ENCODE results near the gene CCDC9. TPM values are rescaled to one million over a fixed set of nuclear protein-coding genes. Genes with fewer than 3 reads are reported as not detected.
A peak's percentile ranks its signal among the peaks of the same experiment; 100 is the strongest.

CCDC9 gene
- total and polyA plus RNA-seq, 2 of the 13 experiments (the other 11 are each of a cell fraction or from before 2014, with no cell fraction given): 2.9 to 6.3 TPM

DNA sequence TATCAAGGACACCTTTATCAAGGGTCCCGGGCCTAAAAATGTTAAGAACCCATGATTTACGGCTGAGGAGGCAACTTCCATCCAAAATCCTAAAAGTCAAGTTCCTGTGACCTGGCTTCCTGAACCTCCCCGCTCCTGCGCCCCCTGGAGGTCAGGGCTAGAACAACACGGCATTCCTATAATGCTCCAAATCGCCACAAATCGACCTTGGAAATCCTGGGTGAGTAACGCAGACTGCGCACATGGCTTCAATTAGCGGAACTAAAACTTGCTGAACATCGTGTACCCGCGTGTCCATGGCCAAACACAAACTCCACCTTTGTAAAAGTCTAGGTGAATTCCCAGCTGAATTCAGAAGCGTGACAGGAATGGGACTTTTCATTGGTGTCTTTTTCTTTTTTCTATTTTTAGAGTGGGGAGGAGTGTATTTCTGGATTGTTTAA lies 49.0 kb downstream of the CCDC9 start (continued):
- TF ChIP-seq ZSCAN20 (CRISPR knock-in tag; IDR thresholded peaks at IDR 0.05; ENCODE audit: borderline replicate concordance): no peak
- TF ChIP-seq ZNF44 (CRISPR knock-in tag; IDR thresholded peaks at IDR 0.05): no peak
- TF ChIP-seq NR2F1 (CRISPR knock-in tag; IDR thresholded peaks at IDR 0.05): peak in 1 of 2 experiments; percentile 44; a peak in 1 of 4 replicates
- TF ChIP-seq, protein P1, sequence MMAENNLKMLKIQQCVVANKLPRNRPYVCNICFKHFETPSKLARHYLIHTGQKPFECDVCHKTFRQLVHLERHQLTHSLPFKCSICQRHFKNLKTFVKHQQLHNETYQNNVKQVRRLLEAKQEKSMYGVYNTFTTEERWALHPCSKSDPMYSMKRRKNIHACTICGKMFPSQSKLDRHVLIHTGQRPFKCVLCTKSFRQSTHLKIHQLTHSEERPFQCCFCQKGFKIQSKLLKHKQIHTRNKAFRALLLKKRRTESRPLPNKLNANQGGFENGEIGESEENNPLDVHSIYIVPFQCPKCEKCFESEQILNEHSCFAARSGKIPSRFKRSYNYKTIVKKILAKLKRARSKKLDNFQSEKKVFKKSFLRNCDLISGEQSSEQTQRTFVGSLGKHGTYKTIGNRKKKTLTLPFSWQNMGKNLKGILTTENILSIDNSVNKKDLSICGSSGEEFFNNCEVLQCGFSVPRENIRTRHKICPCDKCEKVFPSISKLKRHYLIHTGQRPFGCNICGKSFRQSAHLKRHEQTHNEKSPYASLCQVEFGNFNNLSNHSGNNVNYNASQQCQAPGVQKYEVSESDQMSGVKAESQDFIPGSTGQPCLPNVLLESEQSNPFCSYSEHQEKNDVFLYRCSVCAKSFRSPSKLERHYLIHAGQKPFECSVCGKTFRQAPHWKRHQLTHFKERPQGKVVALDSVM (CRISPR knock-in tag; IDR thresholded peaks at IDR 0.05): peak; percentile 28; the same call in 1 of the 2 replicates
- TF ChIP-seq, protein P2, sequence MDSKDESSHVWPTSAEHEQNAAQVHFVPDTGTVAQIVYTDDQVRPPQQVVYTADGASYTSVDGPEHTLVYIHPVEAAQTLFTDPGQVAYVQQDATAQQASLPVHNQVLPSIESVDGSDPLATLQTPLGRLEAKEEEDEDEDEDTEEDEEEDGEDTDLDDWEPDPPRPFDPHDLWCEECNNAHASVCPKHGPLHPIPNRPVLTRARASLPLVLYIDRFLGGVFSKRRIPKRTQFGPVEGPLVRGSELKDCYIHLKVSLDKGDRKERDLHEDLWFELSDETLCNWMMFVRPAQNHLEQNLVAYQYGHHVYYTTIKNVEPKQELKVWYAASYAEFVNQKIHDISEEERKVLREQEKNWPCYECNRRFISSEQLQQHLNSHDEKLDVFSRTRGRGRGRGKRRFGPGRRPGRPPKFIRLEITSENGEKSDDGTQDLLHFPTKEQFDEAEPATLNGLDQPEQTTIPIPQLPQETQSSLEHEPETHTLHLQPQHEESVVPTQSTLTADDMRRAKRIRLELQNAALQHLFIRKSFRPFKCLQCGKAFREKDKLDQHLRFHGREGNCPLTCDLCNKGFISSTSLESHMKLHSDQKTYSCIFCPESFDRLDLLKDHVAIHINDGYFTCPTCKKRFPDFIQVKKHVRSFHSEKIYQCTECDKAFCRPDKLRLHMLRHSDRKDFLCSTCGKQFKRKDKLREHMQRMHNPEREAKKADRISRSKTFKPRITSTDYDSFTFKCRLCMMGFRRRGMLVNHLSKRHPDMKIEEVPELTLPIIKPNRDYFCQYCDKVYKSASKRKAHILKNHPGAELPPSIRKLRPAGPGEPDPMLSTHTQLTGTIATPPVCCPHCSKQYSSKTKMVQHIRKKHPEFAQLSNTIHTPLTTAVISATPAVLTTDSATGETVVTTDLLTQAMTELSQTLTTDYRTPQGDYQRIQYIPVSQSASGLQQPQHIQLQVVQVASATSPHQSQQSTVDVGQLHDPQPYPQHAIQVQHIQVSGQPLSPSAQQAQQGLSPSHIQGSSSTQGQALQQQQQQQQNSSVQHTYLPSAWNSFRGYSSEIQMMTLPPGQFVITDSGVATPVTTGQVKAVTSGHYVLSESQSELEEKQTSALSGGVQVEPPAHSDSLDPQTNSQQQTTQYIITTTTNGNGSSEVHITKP (CRISPR knock-in tag; IDR thresholded peaks at IDR 0.05; ENCODE audit: low read depth): peak; percentile 70
- TF ChIP-seq KDM5B (CRISPR knock-in tag; IDR thresholded peaks at IDR 0.05; ENCODE audit: borderline replicate concordance): no peak
- TF ChIP-seq SMARCE1 (IDR thresholded peaks at IDR 0.05; ENCODE audit: borderline replicate concordance): no peak
- TF ChIP-seq, protein P3, sequence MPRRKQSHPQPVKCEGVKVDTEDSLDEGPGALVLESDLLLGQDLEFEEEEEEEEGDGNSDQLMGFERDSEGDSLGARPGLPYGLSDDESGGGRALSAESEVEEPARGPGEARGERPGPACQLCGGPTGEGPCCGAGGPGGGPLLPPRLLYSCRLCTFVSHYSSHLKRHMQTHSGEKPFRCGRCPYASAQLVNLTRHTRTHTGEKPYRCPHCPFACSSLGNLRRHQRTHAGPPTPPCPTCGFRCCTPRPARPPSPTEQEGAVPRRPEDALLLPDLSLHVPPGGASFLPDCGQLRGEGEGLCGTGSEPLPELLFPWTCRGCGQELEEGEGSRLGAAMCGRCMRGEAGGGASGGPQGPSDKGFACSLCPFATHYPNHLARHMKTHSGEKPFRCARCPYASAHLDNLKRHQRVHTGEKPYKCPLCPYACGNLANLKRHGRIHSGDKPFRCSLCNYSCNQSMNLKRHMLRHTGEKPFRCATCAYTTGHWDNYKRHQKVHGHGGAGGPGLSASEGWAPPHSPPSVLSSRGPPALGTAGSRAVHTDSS (CRISPR knock-in tag; conservative IDR thresholded peaks at IDR 0.05): no peak
- TF ChIP-seq, protein P4, sequence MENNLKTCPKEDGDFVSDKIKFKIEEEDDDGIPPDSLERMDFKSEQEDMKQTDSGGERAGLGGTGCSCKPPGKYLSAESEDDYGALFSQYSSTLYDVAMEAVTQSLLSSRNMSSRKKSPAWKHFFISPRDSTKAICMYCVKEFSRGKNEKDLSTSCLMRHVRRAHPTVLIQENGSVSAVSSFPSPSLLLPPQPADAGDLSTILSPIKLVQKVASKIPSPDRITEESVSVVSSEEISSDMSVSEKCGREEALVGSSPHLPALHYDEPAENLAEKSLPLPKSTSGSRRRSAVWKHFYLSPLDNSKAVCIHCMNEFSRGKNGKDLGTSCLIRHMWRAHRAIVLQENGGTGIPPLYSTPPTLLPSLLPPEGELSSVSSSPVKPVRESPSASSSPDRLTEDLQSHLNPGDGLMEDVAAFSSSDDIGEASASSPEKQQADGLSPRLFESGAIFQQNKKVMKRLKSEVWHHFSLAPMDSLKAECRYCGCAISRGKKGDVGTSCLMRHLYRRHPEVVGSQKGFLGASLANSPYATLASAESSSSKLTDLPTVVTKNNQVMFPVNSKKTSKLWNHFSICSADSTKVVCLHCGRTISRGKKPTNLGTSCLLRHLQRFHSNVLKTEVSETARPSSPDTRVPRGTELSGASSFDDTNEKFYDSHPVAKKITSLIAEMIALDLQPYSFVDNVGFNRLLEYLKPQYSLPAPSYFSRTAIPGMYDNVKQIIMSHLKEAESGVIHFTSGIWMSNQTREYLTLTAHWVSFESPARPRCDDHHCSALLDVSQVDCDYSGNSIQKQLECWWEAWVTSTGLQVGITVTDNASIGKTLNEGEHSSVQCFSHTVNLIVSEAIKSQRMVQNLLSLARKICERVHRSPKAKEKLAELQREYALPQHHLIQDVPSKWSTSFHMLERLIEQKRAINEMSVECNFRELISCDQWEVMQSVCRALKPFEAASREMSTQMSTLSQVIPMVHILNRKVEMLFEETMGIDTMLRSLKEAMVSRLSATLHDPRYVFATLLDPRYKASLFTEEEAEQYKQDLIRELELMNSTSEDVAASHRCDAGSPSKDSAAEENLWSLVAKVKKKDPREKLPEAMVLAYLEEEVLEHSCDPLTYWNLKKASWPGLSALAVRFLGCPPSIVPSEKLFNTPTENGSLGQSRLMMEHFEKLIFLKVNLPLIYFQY (CRISPR knock-in tag; IDR thresholded peaks at IDR 0.05; ENCODE audit: borderline replicate concordance): no peak
- TF ChIP-seq, protein P5, sequence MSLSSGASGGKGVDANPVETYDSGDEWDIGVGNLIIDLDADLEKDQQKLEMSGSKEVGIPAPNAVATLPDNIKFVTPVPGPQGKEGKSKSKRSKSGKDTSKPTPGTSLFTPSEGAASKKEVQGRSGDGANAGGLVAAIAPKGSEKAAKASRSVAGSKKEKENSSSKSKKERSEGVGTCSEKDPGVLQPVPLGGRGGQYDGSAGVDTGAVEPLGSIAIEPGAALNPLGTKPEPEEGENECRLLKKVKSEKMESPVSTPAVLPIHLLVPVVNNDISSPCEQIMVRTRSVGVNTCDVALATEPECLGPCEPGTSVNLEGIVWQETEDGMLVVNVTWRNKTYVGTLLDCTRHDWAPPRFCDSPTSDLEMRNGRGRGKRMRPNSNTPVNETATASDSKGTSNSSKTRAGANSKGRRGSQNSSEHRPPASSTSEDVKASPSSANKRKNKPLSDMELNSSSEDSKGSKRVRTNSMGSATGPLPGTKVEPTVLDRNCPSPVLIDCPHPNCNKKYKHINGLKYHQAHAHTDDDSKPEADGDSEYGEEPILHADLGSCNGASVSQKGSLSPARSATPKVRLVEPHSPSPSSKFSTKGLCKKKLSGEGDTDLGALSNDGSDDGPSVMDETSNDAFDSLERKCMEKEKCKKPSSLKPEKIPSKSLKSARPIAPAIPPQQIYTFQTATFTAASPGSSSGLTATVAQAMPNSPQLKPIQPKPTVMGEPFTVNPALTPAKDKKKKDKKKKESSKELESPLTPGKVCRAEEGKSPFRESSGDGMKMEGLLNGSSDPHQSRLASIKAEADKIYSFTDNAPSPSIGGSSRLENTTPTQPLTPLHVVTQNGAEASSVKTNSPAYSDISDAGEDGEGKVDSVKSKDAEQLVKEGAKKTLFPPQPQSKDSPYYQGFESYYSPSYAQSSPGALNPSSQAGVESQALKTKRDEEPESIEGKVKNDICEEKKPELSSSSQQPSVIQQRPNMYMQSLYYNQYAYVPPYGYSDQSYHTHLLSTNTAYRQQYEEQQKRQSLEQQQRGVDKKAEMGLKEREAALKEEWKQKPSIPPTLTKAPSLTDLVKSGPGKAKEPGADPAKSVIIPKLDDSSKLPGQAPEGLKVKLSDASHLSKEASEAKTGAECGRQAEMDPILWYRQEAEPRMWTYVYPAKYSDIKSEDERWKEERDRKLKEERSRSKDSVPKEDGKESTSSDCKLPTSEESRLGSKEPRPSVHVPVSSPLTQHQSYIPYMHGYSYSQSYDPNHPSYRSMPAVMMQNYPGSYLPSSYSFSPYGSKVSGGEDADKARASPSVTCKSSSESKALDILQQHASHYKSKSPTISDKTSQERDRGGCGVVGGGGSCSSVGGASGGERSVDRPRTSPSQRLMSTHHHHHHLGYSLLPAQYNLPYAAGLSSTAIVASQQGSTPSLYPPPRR (CRISPR knock-in tag; IDR thresholded peaks at IDR 0.05; ENCODE audit: borderline replicate concordance): no peak
- no peak; the same call in 1 of the 2 replicates for TF ChIP-seq ZBTB20 (CRISPR knock-in tag; IDR thresholded peaks at IDR 0.05; ENCODE audit: borderline replicate concordance, low read depth)
- TF ChIP-seq RFXANK (CRISPR knock-in tag; IDR thresholded peaks at IDR 0.05): 0 out of 2 replicates have a peak, but pooled peaks have one; percentile 30
